PC-3 (cell line): Measurements from ENCODE around the gene SCNM1. TPM values are rescaled to one million over a fixed set of nuclear protein-coding genes. Genes with fewer than 3 reads are reported as not detected.

Experiments used
- ATAC-seq: fragments of 200-7000 bp; cut with Tn5 transposase; 2 replicates; pipeline ENCODE4 v1.9.1; 2020; ENCODE audit warnings: mild to moderate bottlenecking, moderate library complexity
- BruUV-seq: library from RNA; stranded (reverse); fragments of 400-500 nt; replicated peaks from 2 replicates; lab custom pipeline; 2021; lab: Mats Ljungman, UMichigan
- CTCF ChIA-PET: fragments of 300-600 bp; sonication (Branson Sonifier 250); formaldehyde crosslinking; loops from one replicate; lab custom pipeline; 2022; ENCODE audit warnings: antibody characterized with exemption; lab: Charles Lee
- POLR2A ChIA-PET: fragments of 300-600 bp; sonication (Branson Sonifier 250); formaldehyde crosslinking; loops from one replicate; lab custom pipeline; 2022; ENCODE audit warnings: antibody characterized with exemption; ENCODE audit not compliant: unreplicated experiment; lab: Charles Lee
- DNase-seq: peaks from one replicate; pipeline ENCODE4 v3.0.0-alpha.2; 2015
- H2AFZ ChIP-seq: fragments of 300-600 bp; sonication (generic); 2 replicates; pipeline ENCODE4 v1.6.0; 2016; ENCODE audit warnings: antibody characterized with exemption, low read length
- H3F3A ChIP-seq: fragments of 300-600 bp; sonication (generic); one replicate; pipeline ENCODE4 v1.6.0; 2017; ENCODE audit warnings: antibody characterized with exemption, low read length, control low read depth, mild to moderate bottlenecking; ENCODE audit not compliant: unreplicated experiment
- H3K27ac ChIP-seq: fragments of 300-600 bp; sonication (generic); 2 replicates; pipeline ENCODE4 v1.5.1; 2016; ENCODE audit warnings: mild to moderate bottlenecking, low read length
- H3K27me3 ChIP-seq: fragments of 300-600 bp; sonication (generic); 2 replicates; pipeline ENCODE4 v1.6.1; 2016; ENCODE audit warnings: low read length, mixed read lengths
- H3K36me3 ChIP-seq: fragments of 300-600 bp; sonication (generic); 2 replicates; pipeline ENCODE4 v1.6.1; 2016; ENCODE audit warnings: low read depth, mixed run types, low read length, mixed read lengths
- H3K4me1 ChIP-seq: fragments of 300-600 bp; sonication (generic); 2 replicates; pipeline ENCODE4 v1.5.1; 2016; ENCODE audit warnings: low read length; ENCODE audit not compliant: insufficient read depth
- H3K4me2 ChIP-seq: fragments of 300-600 bp; sonication (generic); 2 replicates; pipeline ENCODE4 v1.6.0; 2016; ENCODE audit warnings: low read length
- H3K4me3 ChIP-seq: fragments of 300-600 bp; sonication (generic); 2 replicates; pipeline ENCODE4 v1.5.1; 2016; ENCODE audit warnings: mild to moderate bottlenecking, low read length, mixed read lengths
- H3K79me2 ChIP-seq: fragments of 300-600 bp; sonication (generic); 2 replicates; pipeline ENCODE4 v1.6.1; 2017; ENCODE audit warnings: low read length, mixed read lengths
- H3K9ac ChIP-seq: fragments of 300-600 bp; sonication (generic); 2 replicates; pipeline ENCODE4 v1.6.0; 2016; ENCODE audit warnings: mild to moderate bottlenecking, low read length
- H3K9me2 ChIP-seq: fragments of 300-600 bp; sonication (generic); replicated peaks from 2 replicates; pipeline ENCODE4 v1.6.1; 2016; ENCODE audit warnings: mixed run types, low read length, mixed read lengths
- H3K9me3 ChIP-seq: fragments of 300-600 bp; sonication (generic); 2 replicates; pipeline ENCODE4 v1.6.1; 2016; ENCODE audit warnings: low read length, mixed read lengths
- H4K20me1 ChIP-seq: fragments of 300-600 bp; sonication (generic); 2 replicates; pipeline ENCODE4 v1.6.1; 2016; ENCODE audit warnings: low read length, mixed read lengths
- EZH2 ChIP-seq: fragments of 300-600 bp; sonication (generic); IDR thresholded peaks from one replicate; pipeline ENCODE4 v1.6.1; 2017; ENCODE audit warnings: antibody characterized with exemption, mild to moderate bottlenecking, low read length; ENCODE audit not compliant: unreplicated experiment
- EZH2phosphoT487 ChIP-seq: fragments of 300-600 bp; sonication (generic); IDR thresholded peaks from 2 replicates; pipeline ENCODE4 v1.6.1; 2018; ENCODE audit warnings: mild to moderate bottlenecking, antibody characterized with exemption, low read length, borderline replicate concordance
- intact Hi-C: fragments of 100-400 bp; cut with micrococcal nuclease; formaldehyde crosslinking; loops from 2 replicates; pipeline ENCODE4 v1.9.0; 2023
- total RNA-seq: library from RNA; depleted of rRNA; stranded (reverse); fragments of >200 nt; gene quantifications from 2 replicates; pipeline ENCODE4 v1.2.3, GENCODE V29; 2014
- TF ChIP-seq, protein P1 (sequence below): fragments of 300-600 bp; sonication (generic); conservative IDR thresholded peaks from 2 replicates; pipeline ENCODE4 v1.5.1; 2017; ENCODE audit warnings: antibody characterized with exemption, low read depth, mild to moderate bottlenecking, low read length

The SCNM1 gene
- total RNA-seq, 1 experiment from 2014 or later = 80.3 TPM

DNA sequence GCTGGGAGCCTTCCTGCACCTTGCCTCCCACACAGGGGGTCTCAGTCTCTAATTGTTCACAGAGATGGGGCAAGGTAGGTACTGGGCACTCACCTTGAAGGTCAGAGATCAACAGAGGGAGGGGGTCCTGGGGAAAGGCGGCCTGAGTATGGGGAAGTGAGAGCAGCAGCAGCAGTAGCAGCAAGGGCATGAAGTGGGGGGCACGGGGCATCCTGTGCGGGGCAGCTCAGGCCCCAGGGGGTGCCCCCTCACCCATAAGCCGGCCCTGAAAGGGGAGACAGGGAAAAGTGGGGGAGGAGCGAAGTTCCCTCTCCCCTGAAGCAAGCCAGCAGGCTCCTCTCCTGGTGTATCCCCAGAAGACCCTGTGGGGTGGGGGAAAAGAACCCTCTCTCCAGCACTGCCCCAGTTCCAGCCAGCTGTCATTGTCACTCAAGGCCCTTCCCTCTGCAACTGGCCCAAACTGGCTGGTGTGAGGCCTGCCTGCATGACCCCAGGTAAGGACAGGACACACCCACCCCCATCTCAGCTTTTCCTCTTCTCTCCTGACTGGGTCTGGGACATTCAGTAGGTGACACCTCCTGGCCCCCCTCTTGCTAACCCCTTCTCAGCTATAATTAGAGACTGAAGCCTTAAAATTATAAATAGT, 23.4 kb upstream of the SCNM1 start:
- ATAC-seq (no peak), DNase-seq (no peak)
- TF ChIP-seq EZH2phosphoT487 (no peak), EZH2 (no peak)
- TF ChIP-seq, protein P1, sequence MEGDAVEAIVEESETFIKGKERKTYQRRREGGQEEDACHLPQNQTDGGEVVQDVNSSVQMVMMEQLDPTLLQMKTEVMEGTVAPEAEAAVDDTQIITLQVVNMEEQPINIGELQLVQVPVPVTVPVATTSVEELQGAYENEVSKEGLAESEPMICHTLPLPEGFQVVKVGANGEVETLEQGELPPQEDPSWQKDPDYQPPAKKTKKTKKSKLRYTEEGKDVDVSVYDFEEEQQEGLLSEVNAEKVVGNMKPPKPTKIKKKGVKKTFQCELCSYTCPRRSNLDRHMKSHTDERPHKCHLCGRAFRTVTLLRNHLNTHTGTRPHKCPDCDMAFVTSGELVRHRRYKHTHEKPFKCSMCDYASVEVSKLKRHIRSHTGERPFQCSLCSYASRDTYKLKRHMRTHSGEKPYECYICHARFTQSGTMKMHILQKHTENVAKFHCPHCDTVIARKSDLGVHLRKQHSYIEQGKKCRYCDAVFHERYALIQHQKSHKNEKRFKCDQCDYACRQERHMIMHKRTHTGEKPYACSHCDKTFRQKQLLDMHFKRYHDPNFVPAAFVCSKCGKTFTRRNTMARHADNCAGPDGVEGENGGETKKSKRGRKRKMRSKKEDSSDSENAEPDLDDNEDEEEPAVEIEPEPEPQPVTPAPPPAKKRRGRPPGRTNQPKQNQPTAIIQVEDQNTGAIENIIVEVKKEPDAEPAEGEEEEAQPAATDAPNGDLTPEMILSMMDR = no peak
- no peaks in the 10 kb centered on the region for H4K20me1 ChIP-seq
- intact Hi-C loops = no loop called here
- BruUV-seq = no TSS peak
- no peaks in the 10 kb centered on the region for H3F3A ChIP-seq
- H3K27me3 ChIP-seq = no peaks in the 10 kb centered on the region
- no peaks in the 10 kb centered on the region for H3K79me2 ChIP-seq
- H3K4me1 ChIP-seq = peaks cover 8% of the 10 kb centered on the region; the same call in 1 of the 2 replicates
- no peak overlapping the region for H3K9ac ChIP-seq
- no peak overlapping the region for H3K4me3 ChIP-seq
- no peak overlapping the region for H3K4me2 ChIP-seq
- POLR2A ChIA-PET = no interaction called here
- H3K36me3 ChIP-seq = no peaks in the 10 kb centered on the region
- no peak overlapping the region for H2AFZ ChIP-seq
- CTCF ChIA-PET = no interaction called here
- no peaks in the 10 kb centered on the region for H3K9me2 ChIP-seq
- no peak overlapping the region for H3K27ac ChIP-seq
- no peaks in the 10 kb centered on the region for H3K9me3 ChIP-seq

DNA sequence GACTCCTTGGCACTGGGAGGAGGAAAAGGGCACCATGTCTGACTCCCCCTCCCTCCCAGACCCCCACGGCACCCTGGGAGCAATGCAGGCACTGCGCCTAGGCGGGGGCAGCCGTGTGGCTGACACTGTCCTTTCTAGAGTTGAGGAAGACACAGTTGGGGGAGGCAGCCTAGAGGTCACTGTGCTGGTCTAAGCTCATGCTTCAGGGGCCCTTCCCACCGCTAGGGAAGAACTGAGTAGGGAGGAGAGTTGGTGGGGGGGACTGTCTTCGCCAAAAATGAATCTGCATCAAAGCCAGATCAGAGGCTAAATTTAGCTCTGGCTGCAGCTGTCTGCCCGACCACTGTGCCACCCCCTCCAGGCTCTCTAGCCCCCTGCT, 22.9 kb upstream of the SCNM1 start:
- H3K27ac ChIP-seq = no peak overlapping the region
- no peaks in the 10 kb centered on the region for H4K20me1 ChIP-seq
- no peaks in the 10 kb centered on the region for H3K27me3 ChIP-seq
- no peaks in the 10 kb centered on the region for H3K79me2 ChIP-seq
- BruUV-seq = no TSS peak
- no peak for ATAC-seq
- H2AFZ ChIP-seq = no peak overlapping the region
- peaks cover 8% of the 10 kb centered on the region; the same call in 1 of the 2 replicates for H3K4me1 ChIP-seq
- no peaks in the 10 kb centered on the region for H3K36me3 ChIP-seq
- no peaks in the 10 kb centered on the region for H3F3A ChIP-seq
- ChIA-PET POLR2A (no interaction called here), CTCF (no interaction called here)
- H3K9me2 ChIP-seq = no peaks in the 10 kb centered on the region
- no peak overlapping the region for H3K9ac ChIP-seq
- H3K4me2 ChIP-seq = no peak overlapping the region
- H3K4me3 ChIP-seq = no peak overlapping the region
- no peaks in the 10 kb centered on the region for H3K9me3 ChIP-seq
- DNase-seq = no peak
- TF ChIP-seq EZH2 = no peak
- TF ChIP-seq EZH2phosphoT487 = no peak
- TF ChIP-seq, protein P1 = no peak
- intact Hi-C loops = no loop called here

DNA sequence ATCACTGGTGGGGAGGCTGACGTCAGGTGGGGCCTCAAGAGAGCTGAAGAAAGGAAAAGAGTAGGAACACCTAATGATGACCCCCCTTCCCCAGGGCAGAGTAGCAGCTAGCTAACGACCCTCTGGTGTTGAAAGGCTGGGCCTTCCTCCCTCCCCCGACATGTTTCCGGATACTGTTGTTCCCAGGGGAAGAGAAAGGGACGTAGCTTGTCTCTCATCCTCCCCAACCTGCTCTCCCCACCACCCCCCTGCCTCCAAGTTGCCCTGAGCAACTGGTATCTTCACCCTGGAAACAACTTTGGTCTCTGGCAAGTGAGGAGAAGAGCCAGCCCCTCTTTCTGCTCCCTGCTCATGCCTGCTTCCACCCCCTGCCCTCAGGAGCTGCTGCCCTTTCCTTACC, 22.0 kb upstream of the SCNM1 start:
- H2AFZ ChIP-seq = no peak overlapping the region
- no peaks in the 10 kb centered on the region for H3K9me2 ChIP-seq
- no peak overlapping the region for H3K27ac ChIP-seq
- intact Hi-C loops = no loop called here
- no peaks in the 10 kb centered on the region for H3K9me3 ChIP-seq
- H3K79me2 ChIP-seq = no peaks in the 10 kb centered on the region
- no TSS peak for BruUV-seq
- no peaks in the 10 kb centered on the region for H4K20me1 ChIP-seq
- CTCF ChIA-PET = interaction anchor here (1.7 kb wide), 1 partner anchor 44 kb away, joined by 5 read pairs; no protein-coding TSS in a partner anchor
- no peaks in the 10 kb centered on the region for H3K36me3 ChIP-seq
- DNase-seq = no peak
- H3K27me3 ChIP-seq = no peaks in the 10 kb centered on the region
- POLR2A ChIA-PET = no interaction called here
- no peak overlapping the region for H3K9ac ChIP-seq
- H3K4me2 ChIP-seq = no peak overlapping the region
- no peak for ATAC-seq
- peaks cover 8% of the 10 kb centered on the region; the same call in 1 of the 2 replicates for H3K4me1 ChIP-seq
- no peaks in the 10 kb centered on the region for H3F3A ChIP-seq
- no peak overlapping the region for H3K4me3 ChIP-seq
- TF ChIP-seq EZH2phosphoT487 = no peak
- TF ChIP-seq, protein P1 = no peak
- TF ChIP-seq EZH2 = no peak
